HFF-Myc (cell line): ENCODE measurements around the gene GADD45B.
"Not testable (repeated sequence)": the region's sequence is repeated elsewhere in the genome, so short reads cannot be mapped to it uniquely, and the experiment has no call there.

ENCODE experiments used
- DNase-seq: peaks from one replicate; pipeline ENCODE4 v3.0.0-alpha.2; 2011; ENCODE audit warnings: low read depth; ENCODE audit errors: extremely low read depth
- H3K4me3 ChIP-seq: replicated peaks from 2 replicates; pipeline ENCODE4 v1.5.1; 2011; ENCODE audit warnings: low read depth, mild to moderate bottlenecking, control low read depth, low read length
- TF ChIP-seq, protein P1 (sequence below): IDR thresholded peaks from 2 replicates; pipeline ENCODE4 v1.5.1; 2012; ENCODE audit warnings: mild to moderate bottlenecking, low read depth, low read length, control low read depth; ENCODE audit errors: missing control alignments

GADD45B gene

GRCh38 chr19:2490659-2491058 is 14.7 kb downstream of the GADD45B start:
- TF ChIP-seq, protein P1, sequence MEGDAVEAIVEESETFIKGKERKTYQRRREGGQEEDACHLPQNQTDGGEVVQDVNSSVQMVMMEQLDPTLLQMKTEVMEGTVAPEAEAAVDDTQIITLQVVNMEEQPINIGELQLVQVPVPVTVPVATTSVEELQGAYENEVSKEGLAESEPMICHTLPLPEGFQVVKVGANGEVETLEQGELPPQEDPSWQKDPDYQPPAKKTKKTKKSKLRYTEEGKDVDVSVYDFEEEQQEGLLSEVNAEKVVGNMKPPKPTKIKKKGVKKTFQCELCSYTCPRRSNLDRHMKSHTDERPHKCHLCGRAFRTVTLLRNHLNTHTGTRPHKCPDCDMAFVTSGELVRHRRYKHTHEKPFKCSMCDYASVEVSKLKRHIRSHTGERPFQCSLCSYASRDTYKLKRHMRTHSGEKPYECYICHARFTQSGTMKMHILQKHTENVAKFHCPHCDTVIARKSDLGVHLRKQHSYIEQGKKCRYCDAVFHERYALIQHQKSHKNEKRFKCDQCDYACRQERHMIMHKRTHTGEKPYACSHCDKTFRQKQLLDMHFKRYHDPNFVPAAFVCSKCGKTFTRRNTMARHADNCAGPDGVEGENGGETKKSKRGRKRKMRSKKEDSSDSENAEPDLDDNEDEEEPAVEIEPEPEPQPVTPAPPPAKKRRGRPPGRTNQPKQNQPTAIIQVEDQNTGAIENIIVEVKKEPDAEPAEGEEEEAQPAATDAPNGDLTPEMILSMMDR: no peak
- H3K4me3 ChIP-seq: no peak overlapping the region
- DNase-seq: no peak

- no peak overlapping the region for H3K4me3 ChIP-seq
- TF ChIP-seq, protein P1: no peak
- DNase-seq: no peak
Measured at GRCh38 chr19:2491130-2491801, 15.3 kb downstream of the GADD45B start.

DNA sequence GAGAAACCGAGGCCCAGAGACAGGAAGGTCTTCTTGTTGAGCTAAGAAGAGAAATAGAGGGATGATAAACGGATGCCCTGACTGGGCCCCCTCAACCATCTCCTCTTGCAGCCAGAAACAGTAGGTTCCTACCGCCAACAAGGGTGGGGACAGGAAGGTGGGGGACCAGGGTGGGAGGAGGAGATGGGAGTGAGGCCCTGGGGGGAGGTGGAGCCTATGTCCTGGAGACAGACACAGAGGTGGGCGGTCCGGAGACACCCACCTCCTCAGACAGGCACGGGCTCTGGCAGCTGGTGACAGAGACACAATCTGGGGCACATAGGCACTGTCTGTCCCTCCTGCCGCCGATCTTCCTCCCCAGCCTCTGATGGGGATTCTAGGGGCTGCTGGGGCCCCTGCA is 16.9 kb downstream of the GADD45B start:
- no peak overlapping the region for H3K4me3 ChIP-seq
- no peak for DNase-seq
- TF ChIP-seq, protein P1: no peak

GRCh38 chr19:2493448-2493847 is 17.5 kb downstream of the GADD45B start:
- DNase-seq, H3K4me3 ChIP-seq: not testable (repeated sequence)

GRCh38 chr19:2494084-2494446 is 18.1 kb downstream of the GADD45B start:
- peak overlapping the region; percentile 51 for H3K4me3 ChIP-seq
- TF ChIP-seq, protein P1: no peak
- DNase-seq: no peak

DNA sequence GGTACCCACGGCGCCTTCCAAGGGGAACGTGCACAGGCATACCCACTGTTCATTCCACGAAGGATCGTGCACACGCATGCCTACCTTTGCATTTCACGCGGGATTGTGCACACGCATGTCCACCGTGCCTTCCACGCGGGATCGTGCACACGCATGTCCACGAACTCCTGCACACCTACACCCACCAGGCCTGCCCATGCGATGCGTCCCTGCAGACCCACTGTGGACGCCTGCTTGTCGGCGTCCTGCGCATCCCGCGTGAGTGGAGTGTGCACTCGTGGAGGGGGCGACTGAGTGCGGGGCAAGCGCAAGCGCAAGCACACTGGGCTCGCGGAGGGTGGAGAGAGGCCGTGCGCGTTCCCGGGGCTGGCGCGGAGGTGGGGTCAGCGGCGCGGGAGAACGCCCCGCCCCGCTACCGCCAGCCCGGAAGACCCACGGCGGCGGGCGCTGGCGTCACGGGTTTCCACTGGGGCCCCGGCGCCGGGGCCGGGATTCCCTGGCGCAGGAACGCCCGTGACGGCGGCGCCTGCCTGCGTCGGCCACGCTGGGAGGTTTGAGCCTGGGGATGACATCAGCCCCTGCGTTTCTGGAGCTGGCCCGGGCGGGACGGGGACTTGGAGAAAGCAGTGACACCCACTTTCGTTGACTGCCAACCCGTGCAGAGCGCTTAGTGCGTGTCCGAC is 18.7 kb downstream of the GADD45B start:
- TF ChIP-seq, protein P1: no peak
- no peak for DNase-seq
- peak overlapping the region; percentile 51 for H3K4me3 ChIP-seq

DNA sequence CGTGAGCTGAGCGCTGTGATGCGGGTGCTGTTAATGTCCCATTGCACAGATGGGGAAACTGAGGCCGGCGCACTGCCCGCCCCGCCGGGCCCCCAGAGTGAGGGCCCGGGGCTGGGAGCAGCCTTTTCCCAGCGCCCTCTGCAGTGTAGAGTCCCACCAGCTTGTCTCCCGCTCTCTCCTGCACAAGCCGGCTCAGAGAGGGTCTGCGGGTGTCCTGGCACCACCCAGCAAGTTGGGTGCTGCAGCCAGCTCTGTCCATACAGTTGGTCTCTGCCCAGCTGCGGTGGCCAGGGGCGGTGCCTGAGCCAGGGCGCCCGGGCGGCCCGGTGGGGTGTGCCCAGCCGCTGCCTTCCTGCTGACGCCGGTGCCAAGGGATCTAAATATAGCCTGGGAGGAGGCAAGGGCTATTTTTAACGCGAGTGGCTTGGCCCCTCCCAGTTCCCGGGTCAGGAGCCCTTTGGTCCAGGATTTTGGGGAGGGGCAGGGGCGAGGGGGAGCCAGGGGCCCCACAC is 19.3 kb downstream of the GADD45B start:
- H3K4me3 ChIP-seq: peak overlapping the region; percentile 51
- TF ChIP-seq, protein P1: no peak
- no peak for DNase-seq
